Ramos (cell line): Measurements from ENCODE around the gene CCDC69.
"Not testable (repeated sequence)": the region's sequence is repeated elsewhere in the genome, so short reads cannot be mapped to it uniquely, and the experiment has no call there.

Experiments
- in situ Hi-C: fragments of 300-500 bp; cut with MboI; formaldehyde crosslinking; loops from one replicate; pipeline ENCODE4 v1.14.3; 2022; ENCODE audit warnings: low sequenced_read_pairs; ENCODE audit not compliant: unreplicated experiment

CCDC69 gene

GRCh38 chr5:151248651-151249050 lies 24.8 kb upstream of the CCDC69 start:
- in situ Hi-C loops = loop anchor here (10.0 kb wide), 1 partner anchor 124 kb away; no protein-coding TSS in a partner anchor

GRCh38 chr5:151245680-151246219 lies 21.9 kb upstream of the CCDC69 start:
- in situ Hi-C loops = loop anchor here (10.0 kb wide), 1 partner anchor 121 kb away; no protein-coding TSS in a partner anchor

- in situ Hi-C loops = loop anchor here (10.0 kb wide), 1 partner anchor 119 kb away; no protein-coding TSS in a partner anchor
These were observed 20.3 kb upstream of the CCDC69 start for GRCh38 chr5:151244206-151244605.

GRCh38 chr5:151243564-151243963 lies 19.7 kb upstream of the CCDC69 start:
- in situ Hi-C loops = loop anchor here (10.0 kb wide), 1 partner anchor 119 kb away; no protein-coding TSS in a partner anchor

DNA sequence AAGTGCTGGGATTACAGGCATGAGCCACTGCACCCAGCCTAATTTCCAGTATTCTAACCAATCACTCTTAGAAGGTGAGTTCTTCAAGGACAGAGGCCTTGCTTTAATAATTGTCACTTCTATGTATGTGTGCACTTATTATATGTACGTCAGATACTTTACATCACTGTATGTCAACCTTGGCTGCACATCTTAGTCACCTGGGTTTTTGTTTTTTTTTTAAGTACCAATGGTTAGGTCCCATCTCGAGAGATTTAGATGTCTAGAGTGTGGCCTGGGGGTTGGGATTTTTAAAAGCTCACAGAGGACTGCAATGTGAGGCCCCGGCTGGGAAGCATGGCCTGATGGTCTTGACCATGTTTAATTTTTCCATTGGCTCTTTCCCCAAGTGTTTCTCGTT lies 19.2 kb upstream of the CCDC69 start:
- in situ Hi-C loops = loop anchor here (10.0 kb wide), 1 partner anchor 118 kb away; no protein-coding TSS in a partner anchor

- in situ Hi-C loops = loop anchor here (10.0 kb wide), 1 partner anchor 116 kb away; no protein-coding TSS in a partner anchor
These were observed 17.2 kb upstream of the CCDC69 start for GRCh38 chr5:151240924-151241635.

- in situ Hi-C loops = loop anchor here (10.0 kb wide), 1 partner anchor 116 kb away; no protein-coding TSS in a partner anchor
These were observed 16.5 kb upstream of the CCDC69 start for GRCh38 chr5:151240268-151240835.

GRCh38 chr5:151239237-151239861 lies 15.5 kb upstream of the CCDC69 start:
- in situ Hi-C loops = no loop called here

GRCh38 chr5:151238303-151238741 lies 14.4 kb upstream of the CCDC69 start:
- in situ Hi-C loops = no loop called here

DNA sequence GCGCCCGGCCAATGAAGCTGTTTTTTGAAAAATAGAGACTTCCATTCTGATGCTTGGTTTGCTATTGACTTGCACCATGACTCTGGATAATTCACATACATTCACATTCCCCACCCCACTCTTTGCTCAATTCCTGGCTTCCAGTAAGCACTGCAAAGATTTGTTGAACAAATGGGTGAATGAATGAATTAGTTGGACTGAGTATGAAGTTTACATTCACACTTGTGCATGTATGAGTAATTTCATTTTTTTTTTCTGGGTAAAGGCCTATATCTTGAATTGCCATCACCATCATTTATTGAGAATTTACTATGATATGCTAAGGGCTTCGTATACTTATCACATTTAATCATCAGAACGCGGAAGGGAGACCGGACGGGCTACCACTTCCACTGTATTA lies 13.8 kb upstream of the CCDC69 start:
- in situ Hi-C loops = no loop called here

DNA sequence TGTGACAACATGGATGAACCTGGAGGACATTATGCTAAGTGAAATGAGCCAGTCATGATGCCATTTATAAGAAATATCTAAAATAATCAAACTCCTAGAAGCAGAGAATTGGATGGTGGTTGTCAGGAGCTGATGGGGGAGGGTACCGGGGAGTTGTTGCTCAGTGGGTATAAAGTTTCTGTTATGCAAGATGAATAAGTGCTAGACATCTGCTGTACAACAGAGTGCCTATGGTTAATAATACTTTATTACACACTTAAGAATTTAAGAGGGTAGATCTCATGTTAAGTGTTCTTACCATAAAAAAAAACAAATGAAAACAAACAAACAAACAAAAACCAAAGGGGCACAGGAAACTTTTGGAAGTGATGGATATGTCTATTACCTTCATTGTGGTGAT lies 13.0 kb upstream of the CCDC69 start:
- in situ Hi-C loops = no loop called here

- in situ Hi-C loops = not testable (repeated sequence)
These were observed 11.3 kb upstream of the CCDC69 start for GRCh38 chr5:151235239-151235571.

DNA sequence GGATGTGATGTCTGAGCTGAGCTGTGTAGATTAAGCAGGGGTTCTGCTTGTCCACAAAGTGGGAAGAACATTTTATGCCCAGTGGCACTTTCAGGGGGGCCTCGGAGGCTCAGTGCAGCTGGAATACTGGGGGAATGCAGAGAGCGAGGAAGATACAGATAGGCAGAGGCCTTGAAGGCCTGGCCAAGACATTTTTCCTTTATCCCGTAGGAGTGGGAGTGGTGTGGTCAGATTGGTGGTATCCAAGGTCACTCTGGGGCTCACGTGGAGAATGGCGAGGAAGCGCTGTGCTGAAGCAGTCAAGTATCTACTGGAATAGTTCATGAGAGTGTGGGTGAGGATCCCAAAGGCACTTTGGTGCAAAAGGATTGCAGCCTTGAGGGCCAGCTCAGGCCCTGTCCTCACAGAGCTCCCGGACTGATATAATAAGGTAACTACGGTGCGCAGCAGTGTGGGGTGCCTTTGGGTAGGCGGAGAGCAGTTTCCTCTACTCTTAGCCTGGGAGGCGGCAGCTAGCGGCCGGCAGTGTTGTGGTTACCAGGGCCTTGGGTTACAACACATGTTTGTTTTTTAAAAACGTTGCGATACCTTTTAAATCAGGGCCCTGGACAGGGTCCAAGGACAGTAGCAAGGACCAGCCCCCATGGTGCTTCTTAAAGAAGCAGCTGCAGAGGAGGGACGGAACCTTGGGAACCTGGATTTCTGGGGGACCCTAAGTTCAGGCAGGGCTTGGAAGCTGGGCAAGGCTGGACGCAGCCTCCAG lies 10.8 kb upstream of the CCDC69 start:
- in situ Hi-C loops = no loop called here

- in situ Hi-C loops = no loop called here
These were observed 9.8 kb upstream of the CCDC69 start for GRCh38 chr5:151233616-151234085.

GRCh38 chr5:151231359-151231758 lies 7.5 kb upstream of the CCDC69 start:
- in situ Hi-C loops = no loop called here

- in situ Hi-C loops = no loop called here
These were observed 6.3 kb upstream of the CCDC69 start for GRCh38 chr5:151230048-151230680.

- in situ Hi-C loops = no loop called here
These were observed 5.1 kb upstream of the CCDC69 start for GRCh38 chr5:151228986-151229385.

DNA sequence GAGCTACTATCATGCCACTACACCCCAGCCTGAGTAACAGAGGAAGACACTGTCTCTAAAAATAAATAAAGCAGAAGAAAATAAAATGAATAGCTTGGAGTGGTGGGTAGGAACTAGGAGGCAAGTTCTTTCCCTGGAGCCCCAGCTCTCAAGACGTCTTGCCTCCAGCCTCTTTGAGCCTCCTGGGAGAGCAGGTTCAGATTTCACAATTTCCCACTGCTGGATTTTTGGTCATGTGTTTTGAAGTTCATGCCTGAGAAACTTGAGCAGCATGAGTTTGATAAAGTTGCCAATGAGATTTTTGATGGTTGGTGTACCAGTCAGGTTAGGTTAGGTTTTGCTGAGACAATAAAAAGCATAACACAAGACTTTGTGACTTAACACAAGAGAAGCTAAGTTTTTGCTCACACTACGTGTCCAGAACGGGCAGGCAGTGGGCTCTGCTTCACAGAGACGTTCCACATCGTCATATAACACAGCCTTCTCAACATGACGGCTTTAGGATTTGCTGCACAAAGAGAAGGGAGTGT lies 4.1 kb upstream of the CCDC69 start:
- in situ Hi-C loops = no loop called here

DNA sequence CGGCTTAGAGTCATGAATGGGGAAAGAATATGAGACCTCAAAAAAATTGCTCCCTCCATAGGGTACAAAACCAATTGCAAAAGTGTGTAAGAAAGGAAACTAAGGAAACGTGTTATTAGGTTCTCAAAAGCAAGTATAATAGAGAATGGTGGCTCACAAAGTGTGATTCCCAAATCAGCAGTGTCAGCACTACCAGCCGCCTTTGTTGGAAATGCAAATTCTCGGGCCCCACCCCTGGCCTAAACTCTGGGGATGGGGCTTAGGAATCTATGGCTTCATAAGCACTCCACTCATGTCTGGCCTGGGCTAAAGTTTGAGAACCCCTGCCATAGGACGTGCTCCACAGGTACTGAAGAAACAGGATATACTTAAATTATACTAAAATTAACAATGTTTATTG lies 1.6 kb upstream of the CCDC69 start:
- in situ Hi-C loops = no loop called here
